Stimulated activated naive CD4-positive, alpha-beta T cell (primary cell): ENCODE data around the gene TRPM3.

Experiments
- DNase-seq, 6 experiments: peaks; one replicate each; lab custom pipeline; 2025; lab: John Stamatoyannopoulos, UW

TRPM3 gene

DNA sequence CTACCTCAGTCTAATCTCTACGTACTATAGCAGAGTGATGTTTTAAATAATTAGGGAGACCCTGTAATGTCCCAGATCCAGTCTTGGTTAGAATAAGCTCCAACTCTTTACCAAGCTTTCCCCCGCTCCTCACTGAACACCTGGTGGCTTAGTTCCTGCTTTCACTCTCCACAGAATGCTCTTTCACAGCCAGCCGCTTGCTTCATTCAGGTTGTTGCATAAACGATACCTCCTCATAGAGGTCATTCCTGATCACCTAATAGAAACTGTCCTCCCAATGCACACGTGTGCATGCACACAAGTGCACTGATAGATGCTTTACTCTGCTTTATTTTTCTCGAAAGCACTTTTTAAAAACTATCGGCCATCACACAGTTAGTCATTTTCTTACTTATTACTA, 298.1 kb downstream of the TRPM3 start:
- no peak for DNase-seq

DNA sequence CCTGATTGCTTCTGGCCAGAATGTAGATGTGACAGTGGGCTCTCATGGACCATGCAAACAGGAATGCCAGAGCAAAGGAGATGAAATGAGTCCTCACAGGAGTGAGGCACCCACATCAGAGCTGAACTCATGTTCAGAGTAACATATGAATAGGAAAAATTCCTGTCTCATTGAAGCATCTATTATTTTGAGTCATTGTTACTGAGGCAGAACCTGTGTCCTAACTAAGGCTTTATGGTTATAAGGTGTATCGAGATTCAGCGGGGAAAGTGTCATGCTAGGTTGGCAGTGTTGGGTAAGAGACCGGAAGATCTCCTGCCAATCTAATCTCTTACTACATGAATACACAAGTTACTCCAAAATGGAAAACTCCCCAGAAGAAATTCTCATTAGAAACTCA, 304.1 kb downstream of the TRPM3 start:
- no peak for DNase-seq

- no peak for DNase-seq
Measured at GRCh38 chr9:70816891-70817290, 304.5 kb downstream of the TRPM3 start.

GRCh38 chr9:70816316-70816715, 305.1 kb downstream of the TRPM3 start:
- DNase-seq: no peak

- DNase-seq: no peak
Measured at GRCh38 chr9:70814597-70814996, 306.8 kb downstream of the TRPM3 start.

GRCh38 chr9:70813141-70813540, 308.3 kb downstream of the TRPM3 start:
- no peak for DNase-seq

DNA sequence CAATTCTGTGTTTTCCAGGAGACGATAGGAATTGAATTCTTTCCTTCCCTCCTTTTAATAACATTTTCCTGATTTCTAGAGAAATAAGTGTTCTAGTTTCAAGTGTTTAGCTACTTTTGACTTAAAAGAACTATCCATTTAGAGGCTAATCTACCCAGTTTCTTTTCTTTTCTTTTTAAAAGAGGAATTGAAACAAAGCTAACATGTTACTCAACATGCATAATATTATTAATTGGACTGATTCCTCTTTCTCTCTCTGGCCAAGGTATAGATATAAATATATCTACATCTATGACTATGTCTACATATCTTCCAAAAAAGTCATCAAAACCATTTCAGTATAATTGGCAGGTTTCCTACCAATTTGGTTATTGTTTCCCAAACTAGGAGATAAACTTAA, 309.8 kb downstream of the TRPM3 start:
- DNase-seq: no peak

GRCh38 chr9:70806875-70807274, 314.5 kb downstream of the TRPM3 start:
- no peak for DNase-seq

GRCh38 chr9:70805949-70806348, 315.5 kb downstream of the TRPM3 start:
- no peak for DNase-seq

DNA sequence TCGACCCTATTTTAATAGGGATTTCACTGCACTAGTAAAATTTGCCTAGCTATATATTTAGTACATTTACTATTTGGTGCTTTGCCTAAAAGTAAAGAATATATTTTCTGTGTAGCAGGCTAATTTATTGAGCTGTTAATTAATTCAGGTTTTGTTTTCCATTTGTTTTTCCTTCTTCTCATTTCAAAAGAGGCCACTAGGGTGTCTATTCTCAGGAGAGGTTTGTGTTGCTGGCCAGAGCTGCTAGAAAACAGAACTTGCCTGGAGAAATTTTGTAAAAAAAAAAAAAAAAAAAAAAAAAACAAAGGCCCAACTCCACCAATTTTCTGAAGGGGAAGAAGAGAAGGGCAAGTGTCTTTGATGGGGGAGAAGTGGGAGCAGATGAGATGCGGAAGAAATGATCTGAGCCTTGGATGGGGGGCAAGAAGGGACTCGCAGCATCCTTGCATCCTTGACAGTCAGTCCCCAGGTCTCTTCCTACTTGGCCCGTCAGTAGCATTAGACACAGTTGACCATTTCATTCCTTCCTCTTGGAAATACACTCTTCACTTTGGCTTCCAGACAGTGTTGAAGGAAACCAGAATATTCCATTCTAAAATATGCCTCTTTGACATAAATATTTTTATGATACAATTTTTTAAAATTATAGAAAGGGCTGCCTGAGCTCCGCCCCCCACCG, 318.5 kb downstream of the TRPM3 start:
- no peak for DNase-seq

- DNase-seq: no peak
Measured at GRCh38 chr9:70802206-70802605, 319.2 kb downstream of the TRPM3 start.

DNA sequence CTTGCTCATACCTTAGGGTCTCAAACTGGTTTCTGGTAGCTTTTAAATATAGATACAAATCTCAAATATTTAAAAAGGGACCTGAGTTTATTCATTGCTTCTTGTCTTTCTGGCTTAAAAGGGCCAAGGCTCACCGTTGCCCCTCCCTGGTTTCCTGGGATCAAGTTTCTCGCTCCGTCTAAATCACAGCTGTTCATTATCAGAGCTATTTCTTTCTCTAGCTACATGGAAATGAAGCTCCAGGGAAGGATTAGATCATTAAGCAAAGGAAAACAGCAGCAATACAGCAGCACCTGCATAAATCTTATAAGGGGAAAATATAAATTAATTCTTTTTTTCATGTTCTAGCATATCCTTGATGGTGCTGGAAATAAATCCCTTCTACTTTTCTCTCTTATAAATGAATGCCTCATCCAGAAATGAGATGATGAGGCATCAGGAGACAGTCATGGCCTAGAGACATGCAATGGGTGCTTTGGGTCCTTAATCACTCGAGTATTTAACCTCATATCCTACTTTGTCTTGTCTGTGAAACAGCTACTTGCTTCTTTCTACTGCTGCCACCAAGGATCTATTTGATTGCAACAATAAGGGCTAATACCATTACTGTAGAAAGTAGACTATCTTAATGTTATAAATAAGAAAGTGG, 320.1 kb downstream of the TRPM3 start:
- no peak for DNase-seq

- DNase-seq: no peak
Measured at GRCh38 chr9:70798018-70798417, 323.4 kb downstream of the TRPM3 start.

GRCh38 chr9:70795841-70796240, 325.6 kb downstream of the TRPM3 start:
- DNase-seq: no peak

- no peak for DNase-seq
Measured at GRCh38 chr9:70792796-70793195, 328.6 kb downstream of the TRPM3 start.

GRCh38 chr9:70791936-70792335, 329.5 kb downstream of the TRPM3 start:
- no peak for DNase-seq

GRCh38 chr9:70789086-70789485, 332.3 kb downstream of the TRPM3 start:
- no peak for DNase-seq

GRCh38 chr9:70784456-70784855, 337.0 kb downstream of the TRPM3 start:
- no peak for DNase-seq

GRCh38 chr9:70778568-70778967, 342.9 kb downstream of the TRPM3 start:
- no peak for DNase-seq

DNA sequence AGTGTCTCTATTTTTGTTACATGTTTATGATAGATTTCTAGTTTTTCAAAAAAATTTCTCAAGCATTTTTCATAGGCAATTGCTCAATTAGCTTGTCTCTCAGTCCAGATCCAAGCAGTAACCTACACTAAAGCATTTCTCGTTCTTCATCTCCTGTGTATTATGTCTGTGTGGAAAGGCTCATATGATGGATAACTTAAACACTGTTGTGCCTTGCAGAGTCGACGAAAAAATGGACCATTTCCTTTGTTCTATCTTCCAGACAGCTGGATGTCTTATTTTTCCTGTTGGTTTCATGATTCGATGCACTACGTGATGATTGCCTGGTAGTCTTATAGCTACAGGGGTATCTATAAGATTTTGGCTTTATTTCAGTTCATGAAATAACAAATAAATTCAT, 347.8 kb downstream of the TRPM3 start:
- no peak for DNase-seq

DNA sequence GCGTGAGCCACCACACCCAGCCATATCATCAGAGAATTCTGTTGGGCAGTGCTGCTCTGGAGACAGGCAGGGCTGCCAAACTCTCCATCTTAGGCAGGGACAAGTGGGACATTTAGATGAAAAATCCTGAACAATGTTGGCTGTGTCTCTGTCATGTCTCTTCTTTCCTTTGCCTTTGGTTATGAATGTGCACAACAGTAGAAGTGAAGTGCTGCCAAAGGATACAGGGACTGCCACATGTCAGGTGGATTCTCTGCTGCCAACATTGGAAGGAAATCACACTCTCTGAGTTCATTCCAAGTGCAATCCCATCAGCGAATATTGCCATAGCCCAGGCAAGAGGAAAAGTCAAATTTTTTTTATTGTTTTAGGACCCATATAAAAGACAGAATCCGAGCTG, 348.8 kb downstream of the TRPM3 start:
- no peak for DNase-seq

- DNase-seq: no peak
Measured at GRCh38 chr9:70765946-70766345, 355.5 kb downstream of the TRPM3 start.

GRCh38 chr9:70761139-70761670, 360.2 kb downstream of the TRPM3 start:
- DNase-seq: no peak

GRCh38 chr9:70760228-70760627, 361.2 kb downstream of the TRPM3 start:
- no peak for DNase-seq
